Ovary (tissue), 3 donors: ENCODE data around the gene GSK3B.
"Not testable (repeated sequence)": the region's sequence is repeated elsewhere in the genome, so short reads cannot be mapped to it uniquely, and the experiment has no call there.

ENCODE experiments used
- CTCF ChIP-seq, 3 donors: fragments of 450-650 bp in 2 of 3; fragments of 200-600 bp in 1 of 3; IDR thresholded peaks; one replicate each; pipeline versions ENCODE4 v1.5.1 to v1.8.0; 2016 to 2022; ENCODE audit warnings: antibody characterized with exemption in 3 of 3, mild to moderate bottlenecking in 1 of 3
- EP300 ChIP-seq: sonication (generic); formaldehyde crosslinking; IDR thresholded peaks from one replicate; pipeline ENCODE4 v1.6.1; 2017; ENCODE audit warnings: antibody characterized with exemption
- POLR2A ChIP-seq: fragments of 450-650 bp; IDR thresholded peaks from one replicate; pipeline ENCODE4 v1.6.1; 2017; ENCODE audit warnings: antibody characterized with exemption, mild to moderate bottlenecking, moderate library complexity
- donor health status: DM: no; HTN: no; CAD: no.

- TF ChIP-seq CTCF (IDR thresholded peaks at IDR 0.05); POLR2A; EP300: not testable (repeated sequence)
Observed at GRCh38 chr3:120004008-120004498, 90.2 kb downstream of the GSK3B start.
